SK-N-SH (cell line): ENCODE results near the gene C22orf31. TPM values are rescaled to one million over a fixed set of nuclear protein-coding genes. Genes with fewer than 3 reads are reported as not detected.

Experiments
- CTCF ChIA-PET: fragments of 300-600, 350-600 bp; formaldehyde crosslinking; extraction: SDS; loops from one replicate; lab custom pipeline; 2021; lab: Yijun Ruan, JAX
- POLR2A ChIA-PET: fragments of 350-600 bp; sonication (Branson Sonifier 250); formaldehyde crosslinking; extraction: SDS; loops from one replicate; lab custom pipeline; 2020; ENCODE audit warnings: antibody characterized with exemption, inconsistent platforms; lab: Yijun Ruan, JAX
- DNase-seq: peaks from one replicate; pipeline ENCODE4 v3.0.0; 2012
- H2AFZ ChIP-seq: fragments of 200-600 bp; sonication (generic); 2 replicates; pipeline ENCODE4 v1.8.1; 2016; ENCODE audit warnings: antibody characterized with exemption, mild to moderate bottlenecking, low read depth
- H3F3A ChIP-seq: fragments of 200-600 bp; sonication (generic); replicated peaks from 2 replicates; pipeline ENCODE3; 2016; ENCODE audit warnings: antibody characterized with exemption, mild to moderate bottlenecking; ENCODE audit not compliant: insufficient read depth
- H3K27ac ChIP-seq, 2 experiments: fragments of 200-500 bp in 1 of 2; fragments of 200-600 bp in 1 of 2; sonication (Bioruptor generic) in 1 of 2; sonication (generic), shearing (Covaris generic) in 1 of 2; 2 replicates each; pipeline versions ENCODE4 v1.5.1 to v1.6.1; 2014 to 2016; ENCODE audit warnings: low read depth in 2 of 2, inconsistent platforms in 1 of 2, low read length in 1 of 2, mild to moderate bottlenecking in 1 of 2, mixed read lengths in 1 of 2
- H3K27me3 ChIP-seq: fragments of 200-600 bp; sonication (generic), shearing (Covaris generic); 2 replicates; pipeline ENCODE4 v1.6.1; 2016; ENCODE audit warnings: mixed run types; ENCODE audit not compliant: insufficient read depth
- H3K36me3 ChIP-seq, 2 experiments: fragments of 200-500 bp in 1 of 2; fragments of 200-600 bp in 1 of 2; sonication (Bioruptor generic) in 1 of 2; sonication (generic) in 1 of 2; replicated peaks in 1 of 2; 2 replicates each; pipeline versions ENCODE3 to v1.5.1; 2014 to 2016; ENCODE audit warnings: low read length in 1 of 2, mild to moderate bottlenecking in 1 of 2; ENCODE audit not compliant: insufficient read depth in 2 of 2, control insufficient read depth in 1 of 2
- H3K4me1 ChIP-seq, 2 experiments: fragments of 200-500 bp in 1 of 2; fragments of 200-600 bp in 1 of 2; sonication (Bioruptor generic) in 1 of 2; sonication (generic), shearing (Covaris generic) in 1 of 2; 2 replicates each; pipeline versions ENCODE4 v1.5.1 to v1.6.1; 2014 to 2016; ENCODE audit warnings: low read depth in 1 of 2, low read length in 1 of 2, mixed run types in 1 of 2; ENCODE audit not compliant: insufficient read depth in 2 of 2, control insufficient read depth in 1 of 2
- H3K4me2 ChIP-seq: fragments of 200-600 bp; sonication (generic), shearing (Covaris generic); 2 replicates; pipeline ENCODE4 v1.6.1; 2017; ENCODE audit warnings: mixed run types
- H3K4me3 ChIP-seq, 2 experiments: fragments of 200-500 bp in 1 of 2; fragments of 200-600 bp in 1 of 2; sonication (Bioruptor generic) in 1 of 2; sonication (generic), shearing (Covaris generic) in 1 of 2; 2 replicates each; pipeline versions ENCODE4 v1.5.1 to v1.8.1; 2014 to 2016; ENCODE audit warnings: low read depth in 2 of 2, inconsistent platforms in 1 of 2, low read length in 1 of 2, mild to moderate bottlenecking in 1 of 2, mixed read lengths in 1 of 2, moderate library complexity in 1 of 2
- H3K79me2 ChIP-seq: fragments of 200-600 bp; sonication (generic); 2 replicates; pipeline ENCODE4 v1.8.1; 2017; ENCODE audit warnings: mild to moderate bottlenecking; ENCODE audit not compliant: insufficient read depth
- H3K9ac ChIP-seq: fragments of 200-600 bp; sonication (generic); 2 replicates; pipeline ENCODE4 v1.6.1; 2017; ENCODE audit warnings: mixed run types
- H3K9me2 ChIP-seq: fragments of 200-600 bp; sonication (generic); 2 replicates; pipeline ENCODE4 v1.6.1; 2017; ENCODE audit warnings: mixed run types
- H3K9me3 ChIP-seq: fragments of 200-600 bp; sonication (generic); 2 replicates; pipeline ENCODE4 v1.6.1; 2017; ENCODE audit warnings: mixed run types, mild to moderate bottlenecking, moderate library complexity
- H4K20me1 ChIP-seq: fragments of 200-600 bp; sonication (generic); 2 replicates; pipeline ENCODE4 v1.6.1; 2017; ENCODE audit warnings: mild to moderate bottlenecking, mixed run types; ENCODE audit not compliant: insufficient read depth
- GATA2 ChIP-seq: sonication (generic); formaldehyde crosslinking; IDR thresholded peaks from 2 replicates; pipeline ENCODE4 v1.5.0; 2020; ENCODE audit warnings: mild to moderate bottlenecking, missing genetic modification reagents
- JUND ChIP-seq: IDR thresholded peaks from 2 replicates; pipeline ENCODE4 v1.4.0; 2012
- RAD21 ChIP-seq: IDR thresholded peaks from 2 replicates; pipeline ENCODE4 v1.6.1; 2012; ENCODE audit warnings: mild to moderate bottlenecking, low read length
- SMC3 ChIP-seq: IDR thresholded peaks from 2 replicates; pipeline ENCODE4 v1.6.1; 2012; ENCODE audit warnings: low read depth, low read length, improper control_type of control experiment
- TCF12 ChIP-seq: IDR thresholded peaks from 2 replicates; pipeline ENCODE4 v1.4.0; 2012
- WGBS: methylation state at CpG from one replicate; pipeline ENCODE4 v1.1.6; 2017; ENCODE audit warnings: low lambda C conversion rate; 5-methylcytosine and 5-hydroxymethylcytosine counted together
- polyA plus RNA-seq, 3 experiments: library from polyadenylated mRNA; depleted of rRNA; stranded (reverse); fragments of >200 nt; gene quantifications; 2 replicates each; pipeline ENCODE4 v1.2.3, GENCODE V29; 2012
- TF ChIP-seq, protein P1 (sequence below): fragments of 150-350 bp; IDR thresholded peaks from 2 replicates; pipeline ENCODE4 v1.6.1; 2016; ENCODE audit warnings: mild to moderate bottlenecking, low read depth, low read length
- TF ChIP-seq, protein P2 (sequence below): fragments of 200-600 bp; sonication (generic); IDR thresholded peaks from 2 replicates; pipeline ENCODE4 v1.6.1; 2017; ENCODE audit warnings: antibody characterized with exemption, mild to moderate bottlenecking, moderate library complexity
- TF ChIP-seq, protein P3 (sequence below): fragments of 150-350 bp; IDR thresholded peaks from 2 replicates; pipeline ENCODE4 v1.6.1; 2017; ENCODE audit warnings: antibody characterized with exemption, low read length, low read depth, borderline replicate concordance
- TF ChIP-seq, protein P4 (sequence below): IDR thresholded peaks from 2 replicates; pipeline ENCODE4 v1.6.1; 2012; ENCODE audit warnings: mild to moderate bottlenecking, low read depth, low read length, moderate library complexity

The C22orf31 gene
- polyA plus RNA-seq, 1 of the 3 experiments (the other 2 are of a cell fraction): not detected

DNA sequence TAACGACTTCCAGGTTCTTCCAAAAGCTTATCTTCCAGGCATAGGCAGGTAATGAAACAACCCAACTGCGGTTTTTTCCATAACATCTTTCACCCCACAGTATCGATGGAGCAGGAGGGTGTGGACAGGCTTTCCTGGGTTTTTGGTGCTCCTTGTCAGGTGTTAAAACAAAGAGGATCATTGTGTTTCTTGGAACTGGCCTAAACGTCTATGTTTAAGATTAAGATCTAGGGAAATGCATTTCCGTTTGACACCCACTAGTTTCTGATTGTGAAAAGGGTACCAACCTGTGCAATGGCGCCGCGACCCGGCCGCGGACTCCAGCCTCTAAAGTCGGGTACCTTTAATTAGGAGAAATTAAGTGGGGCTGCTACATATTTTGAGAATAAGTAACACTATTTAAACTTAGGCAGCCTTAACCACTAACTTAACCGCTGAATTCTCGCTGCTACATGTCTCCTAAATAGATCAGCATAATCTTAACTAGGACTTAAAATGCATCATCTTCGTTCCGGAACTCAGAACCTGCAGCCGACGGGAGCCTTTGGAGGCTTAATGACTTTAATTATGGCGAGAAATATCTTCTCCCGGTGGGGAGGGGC lies 31.5 kb downstream of the C22orf31 start:
- Histone ChIP-seq H3K79me2 (peaks cover 29% of the 10 kb centered on the region; the same call in 1 of the 2 replicates), H3K27ac (peak overlapping the region; percentile 86 to 99), H3K9me3 (no peaks in the 10 kb centered on the region), H3K4me1 (peaks cover 22 to 32% of the 10 kb centered on the region in 2 experiments)
- TF ChIP-seq SMC3: no peak
- no peak for TF ChIP-seq RAD21
- TF ChIP-seq, protein P1, sequence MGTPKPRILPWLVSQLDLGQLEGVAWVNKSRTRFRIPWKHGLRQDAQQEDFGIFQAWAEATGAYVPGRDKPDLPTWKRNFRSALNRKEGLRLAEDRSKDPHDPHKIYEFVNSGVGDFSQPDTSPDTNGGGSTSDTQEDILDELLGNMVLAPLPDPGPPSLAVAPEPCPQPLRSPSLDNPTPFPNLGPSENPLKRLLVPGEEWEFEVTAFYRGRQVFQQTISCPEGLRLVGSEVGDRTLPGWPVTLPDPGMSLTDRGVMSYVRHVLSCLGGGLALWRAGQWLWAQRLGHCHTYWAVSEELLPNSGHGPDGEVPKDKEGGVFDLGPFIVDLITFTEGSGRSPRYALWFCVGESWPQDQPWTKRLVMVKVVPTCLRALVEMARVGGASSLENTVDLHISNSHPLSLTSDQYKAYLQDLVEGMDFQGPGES: no peak
- 0 out of 2 replicates have a peak, but pooled peaks have one; percentile 20 for TF ChIP-seq GATA2
- TF ChIP-seq, protein P2, sequence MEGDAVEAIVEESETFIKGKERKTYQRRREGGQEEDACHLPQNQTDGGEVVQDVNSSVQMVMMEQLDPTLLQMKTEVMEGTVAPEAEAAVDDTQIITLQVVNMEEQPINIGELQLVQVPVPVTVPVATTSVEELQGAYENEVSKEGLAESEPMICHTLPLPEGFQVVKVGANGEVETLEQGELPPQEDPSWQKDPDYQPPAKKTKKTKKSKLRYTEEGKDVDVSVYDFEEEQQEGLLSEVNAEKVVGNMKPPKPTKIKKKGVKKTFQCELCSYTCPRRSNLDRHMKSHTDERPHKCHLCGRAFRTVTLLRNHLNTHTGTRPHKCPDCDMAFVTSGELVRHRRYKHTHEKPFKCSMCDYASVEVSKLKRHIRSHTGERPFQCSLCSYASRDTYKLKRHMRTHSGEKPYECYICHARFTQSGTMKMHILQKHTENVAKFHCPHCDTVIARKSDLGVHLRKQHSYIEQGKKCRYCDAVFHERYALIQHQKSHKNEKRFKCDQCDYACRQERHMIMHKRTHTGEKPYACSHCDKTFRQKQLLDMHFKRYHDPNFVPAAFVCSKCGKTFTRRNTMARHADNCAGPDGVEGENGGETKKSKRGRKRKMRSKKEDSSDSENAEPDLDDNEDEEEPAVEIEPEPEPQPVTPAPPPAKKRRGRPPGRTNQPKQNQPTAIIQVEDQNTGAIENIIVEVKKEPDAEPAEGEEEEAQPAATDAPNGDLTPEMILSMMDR: no peak
- TF ChIP-seq, all 33 proteins: peak for 1
- 45% methylated on average over 20 of the region's 20 CpGs for WGBS
- no peaks in the 10 kb centered on the region for H3K36me3 ChIP-seq
- peaks cover 21% of the 10 kb centered on the region for H3F3A ChIP-seq
- POLR2A ChIA-PET: interaction anchor here (1.0 to 1.3 kb wide), 2 partner anchors 112 to 147 kb away, joined by 3 to 4 read pairs; partner anchors contain the start of gene ZNRF3
- CTCF ChIA-PET: interaction anchor here (0.8 to 3.9 kb wide), 6 partner anchors 10 to 429 kb away, joined by 3 to 20 read pairs (median 7); no protein-coding TSS in a partner anchor
- H3K9ac ChIP-seq: peak overlapping the region; percentile 80
- DNase-seq: no peak
- no peaks in the 10 kb centered on the region for H3K9me2 ChIP-seq
- H4K20me1 ChIP-seq: no peaks in the 10 kb centered on the region
- peak overlapping the region; percentile 80 for H3K4me2 ChIP-seq
- peak overlapping the region; percentile 46 to 54 for H3K4me3 ChIP-seq
- no peaks in the 10 kb centered on the region for H3K27me3 ChIP-seq
- H2AFZ ChIP-seq: peak overlapping the region; percentile 73; the same call in 1 of the 2 replicates

DNA sequence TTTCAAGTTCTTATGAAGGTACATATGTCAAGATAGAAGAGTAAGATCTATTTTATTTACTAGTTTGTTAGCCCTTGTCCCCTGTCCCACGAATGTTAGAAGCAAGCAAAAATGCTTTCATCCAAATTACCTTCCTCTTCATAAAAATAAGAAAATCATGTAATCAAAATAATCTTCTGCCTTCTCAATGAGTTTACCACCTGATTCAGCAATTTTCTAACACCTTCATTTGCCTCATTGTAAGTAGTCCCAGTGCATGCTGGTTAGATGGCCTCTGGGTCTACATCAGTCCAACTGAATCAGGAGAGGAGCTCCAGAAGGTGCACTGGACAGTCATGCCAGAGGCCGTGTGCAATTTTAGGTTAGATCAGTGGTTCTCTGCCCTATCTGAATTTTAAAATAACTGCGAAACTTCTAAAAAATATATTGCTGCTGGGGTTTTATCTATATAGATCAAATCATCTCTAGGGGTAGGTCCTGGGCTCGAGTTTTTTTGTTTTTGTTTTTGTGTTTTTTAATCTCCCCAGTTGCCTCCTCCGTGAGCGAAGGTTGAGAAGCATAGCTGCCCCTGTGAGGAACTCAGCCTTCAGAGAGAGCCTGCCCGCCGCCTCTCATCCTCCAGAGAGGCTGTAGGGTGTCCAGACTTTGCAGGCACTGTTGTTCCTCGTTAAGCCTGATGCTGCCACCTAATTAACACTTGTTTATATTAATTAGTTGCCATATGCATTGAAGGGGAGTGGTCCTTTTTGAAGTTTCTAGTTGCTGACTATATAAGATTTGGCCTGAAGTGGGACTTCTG lies 32.2 kb downstream of the C22orf31 start:
- no peak for DNase-seq
- CTCF ChIA-PET: interaction anchor here (2.4 to 3.9 kb wide), 2 partner anchors 11 to 173 kb away, joined by 12 to 20 read pairs; no protein-coding TSS in a partner anchor
- H3K9me3 ChIP-seq: no peaks in the 10 kb centered on the region
- H3K36me3 ChIP-seq: no peaks in the 10 kb centered on the region
- no peaks in the 10 kb centered on the region for H3K27me3 ChIP-seq
- H3K4me2 ChIP-seq: peak overlapping the region; percentile 80
- peaks cover 21% of the 10 kb centered on the region for H3F3A ChIP-seq
- H3K4me3 ChIP-seq: no peak overlapping the region
- no peaks in the 10 kb centered on the region for H3K9me2 ChIP-seq
- H3K9ac ChIP-seq: no peak overlapping the region
- 93% methylated on average over 9 of the region's 9 CpGs for WGBS
- no peak overlapping the region for H3K27ac ChIP-seq
- peaks cover 22% of the 10 kb centered on the region; the same call in 1 of the 2 replicates for H3K79me2 ChIP-seq
- no peaks in the 10 kb centered on the region for H4K20me1 ChIP-seq
- TF ChIP-seq, protein P3, sequence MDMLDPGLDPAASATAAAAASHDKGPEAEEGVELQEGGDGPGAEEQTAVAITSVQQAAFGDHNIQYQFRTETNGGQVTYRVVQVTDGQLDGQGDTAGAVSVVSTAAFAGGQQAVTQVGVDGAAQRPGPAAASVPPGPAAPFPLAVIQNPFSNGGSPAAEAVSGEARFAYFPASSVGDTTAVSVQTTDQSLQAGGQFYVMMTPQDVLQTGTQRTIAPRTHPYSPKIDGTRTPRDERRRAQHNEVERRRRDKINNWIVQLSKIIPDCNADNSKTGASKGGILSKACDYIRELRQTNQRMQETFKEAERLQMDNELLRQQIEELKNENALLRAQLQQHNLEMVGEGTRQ: no peak
- TF ChIP-seq TCF12 (no peak), JUND (no peak)
- TF ChIP-seq, protein P4, sequence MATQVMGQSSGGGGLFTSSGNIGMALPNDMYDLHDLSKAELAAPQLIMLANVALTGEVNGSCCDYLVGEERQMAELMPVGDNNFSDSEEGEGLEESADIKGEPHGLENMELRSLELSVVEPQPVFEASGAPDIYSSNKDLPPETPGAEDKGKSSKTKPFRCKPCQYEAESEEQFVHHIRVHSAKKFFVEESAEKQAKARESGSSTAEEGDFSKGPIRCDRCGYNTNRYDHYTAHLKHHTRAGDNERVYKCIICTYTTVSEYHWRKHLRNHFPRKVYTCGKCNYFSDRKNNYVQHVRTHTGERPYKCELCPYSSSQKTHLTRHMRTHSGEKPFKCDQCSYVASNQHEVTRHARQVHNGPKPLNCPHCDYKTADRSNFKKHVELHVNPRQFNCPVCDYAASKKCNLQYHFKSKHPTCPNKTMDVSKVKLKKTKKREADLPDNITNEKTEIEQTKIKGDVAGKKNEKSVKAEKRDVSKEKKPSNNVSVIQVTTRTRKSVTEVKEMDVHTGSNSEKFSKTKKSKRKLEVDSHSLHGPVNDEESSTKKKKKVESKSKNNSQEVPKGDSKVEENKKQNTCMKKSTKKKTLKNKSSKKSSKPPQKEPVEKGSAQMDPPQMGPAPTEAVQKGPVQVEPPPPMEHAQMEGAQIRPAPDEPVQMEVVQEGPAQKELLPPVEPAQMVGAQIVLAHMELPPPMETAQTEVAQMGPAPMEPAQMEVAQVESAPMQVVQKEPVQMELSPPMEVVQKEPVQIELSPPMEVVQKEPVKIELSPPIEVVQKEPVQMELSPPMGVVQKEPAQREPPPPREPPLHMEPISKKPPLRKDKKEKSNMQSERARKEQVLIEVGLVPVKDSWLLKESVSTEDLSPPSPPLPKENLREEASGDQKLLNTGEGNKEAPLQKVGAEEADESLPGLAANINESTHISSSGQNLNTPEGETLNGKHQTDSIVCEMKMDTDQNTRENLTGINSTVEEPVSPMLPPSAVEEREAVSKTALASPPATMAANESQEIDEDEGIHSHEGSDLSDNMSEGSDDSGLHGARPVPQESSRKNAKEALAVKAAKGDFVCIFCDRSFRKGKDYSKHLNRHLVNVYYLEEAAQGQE: no peak
- TF ChIP-seq, protein P2: no peak
- no peak overlapping the region for H2AFZ ChIP-seq
- POLR2A ChIA-PET: no interaction called here
- H3K4me1 ChIP-seq: peaks cover 22 to 32% of the 10 kb centered on the region in 2 experiments
